H1 (cell line): ENCODE data around the gene SPECC1. TPM values are rescaled to one million over a fixed set of nuclear protein-coding genes. Genes with fewer than 3 reads are reported as not detected.
A peak's percentile ranks its signal among the peaks of the same experiment; 100 is the strongest.

ENCODE experiments used
- CTCF ChIA-PET: fragments of 300-600 bp; sonication (Branson Sonifier 250); formaldehyde crosslinking; loops from one replicate; lab custom pipeline; 2021; ENCODE audit not compliant: partially characterized antibody; lab: Charles Lee
- POLR2A ChIA-PET: fragments of 300-600 bp; sonication (Branson Sonifier 250); formaldehyde crosslinking; loops from one replicate; lab custom pipeline; 2021; ENCODE audit warnings: inconsistent platforms; ENCODE audit not compliant: partially characterized antibody; lab: Charles Lee
- DNase-seq, 2 experiments: peaks; one replicate each; pipeline versions ENCODE4 v3.0.0 to v3.0.0-alpha.2; 2010 to 2022; ENCODE audit warnings: low spot score in 2 of 2, low read depth in 1 of 2, mixed read lengths in 1 of 2
- FAIRE-seq: peaks from 2 replicates; lab custom pipeline; 2011; peaks lifted over from hg19 to GRCh38; lab: Jason Lieb, UNC
- H2AFZ ChIP-seq: 2 replicates; pipeline ENCODE4 v1.8.1; 2012; ENCODE audit warnings: low read length, inconsistent platforms
- H2AK5ac ChIP-seq: 2 replicates; pipeline ENCODE4 v1.6.1; 2013; ENCODE audit warnings: low read depth, low read length
- H2BK120ac ChIP-seq: replicated peaks from 2 replicates; pipeline ENCODE3; 2013; ENCODE audit warnings: low read depth, low read length, inconsistent platforms
- H2BK12ac ChIP-seq: 2 replicates; pipeline ENCODE4 v1.6.1; 2013; ENCODE audit warnings: low read depth, low read length
- H2BK15ac ChIP-seq: 2 replicates; pipeline ENCODE4 v1.6.1; 2013; ENCODE audit warnings: low read length
- H2BK20ac ChIP-seq: 2 replicates; pipeline ENCODE4 v1.6.1; 2013; ENCODE audit warnings: low read length
- H2BK5ac ChIP-seq: 2 replicates; pipeline ENCODE4 v1.6.1; 2013; ENCODE audit warnings: low read depth, low read length
- H3K14ac ChIP-seq: 2 replicates; pipeline ENCODE4 v1.6.1; 2013; ENCODE audit warnings: inconsistent platforms; ENCODE audit not compliant: insufficient read length
- H3K18ac ChIP-seq: 2 replicates; pipeline ENCODE4 v1.6.1; 2013; ENCODE audit warnings: low read length; ENCODE audit errors: extremely low read depth
- H3K23ac ChIP-seq: 2 replicates; pipeline ENCODE4 v1.6.1; 2013; ENCODE audit warnings: inconsistent platforms; ENCODE audit not compliant: insufficient read length
- H3K23me2 ChIP-seq: 2 replicates; pipeline ENCODE4 v1.6.1; 2013; ENCODE audit warnings: low read depth, low read length
- H3K27ac ChIP-seq: 2 replicates; pipeline ENCODE4 v1.6.1; 2011; ENCODE audit warnings: low read depth, low read length, inconsistent platforms
- H3K27me3 ChIP-seq, 4 experiments: replicated peaks in 1 of 4; 1 replicate in 1 of 4; 2 replicates in 3 of 4; pipeline versions ENCODE4 v1.6.1 to v1.8.1; 2011 to 2013; ENCODE audit warnings: low read length in 3 of 4, mild to moderate bottlenecking in 3 of 4, inconsistent platforms in 2 of 4, mixed read lengths in 2 of 4, moderate library complexity in 1 of 4; ENCODE audit not compliant: control insufficient read depth in 3 of 4, insufficient read depth in 3 of 4; ENCODE audit errors: extremely low read depth in 1 of 4
- H3K36me3 ChIP-seq, 4 experiments: 2 replicates each; pipeline versions ENCODE4 v1.6.1 to v1.8.1; 2011 to 2013; ENCODE audit warnings: mild to moderate bottlenecking in 4 of 4, low read length in 3 of 4, moderate library complexity in 2 of 4, control low read depth in 1 of 4, inconsistent platforms in 1 of 4; ENCODE audit not compliant: insufficient read depth in 4 of 4, control insufficient read depth in 2 of 4
- H3K4ac ChIP-seq: replicated peaks from 2 replicates; pipeline ENCODE3; 2013; ENCODE audit warnings: low read length, low read depth, mixed read lengths, inconsistent platforms; ENCODE audit not compliant: insufficient read length
- H3K4me1 ChIP-seq, 4 experiments: replicated peaks in 1 of 4; 1 replicate in 1 of 4; 2 replicates in 3 of 4; pipeline versions ENCODE4 v1.6.1 to v1.8.1; 2011 to 2013; ENCODE audit warnings: low read length in 3 of 4, inconsistent platforms in 2 of 4, mixed read lengths in 1 of 4; ENCODE audit not compliant: insufficient read depth in 4 of 4, control insufficient read depth in 3 of 4
- H3K4me2 ChIP-seq, 2 experiments: 2 replicates each; pipeline versions ENCODE4 v1.6.1 to v1.8.1; 2011 to 2013; ENCODE audit warnings: low read depth in 2 of 2, low read length in 2 of 2, control low read depth in 1 of 2, inconsistent platforms in 1 of 2, mild to moderate bottlenecking in 1 of 2; ENCODE audit not compliant: insufficient read depth in 1 of 2
- H3K4me3 ChIP-seq, 4 experiments: fragments of 200-600, 300-600 bp in 1 of 4; sonication (generic), shearing (Covaris generic), sonication (Bioruptor Twin) in 1 of 4; 2 replicates each; pipeline versions ENCODE4 v1.5.1 to v1.8.1; 2011 to 2016; ENCODE audit warnings: low read length in 4 of 4, low read depth in 3 of 4, control low read depth in 2 of 4, inconsistent platforms in 2 of 4, mild to moderate bottlenecking in 2 of 4, mixed read lengths in 1 of 4, moderate library complexity in 1 of 4; ENCODE audit not compliant: insufficient read depth in 2 of 4; ENCODE audit errors: extremely low read depth in 1 of 4
- H3K56ac ChIP-seq: replicated peaks from 2 replicates; pipeline ENCODE3; 2013; ENCODE audit warnings: low read depth, mild to moderate bottlenecking, mixed read lengths, low read length, inconsistent platforms; ENCODE audit not compliant: insufficient read length
- H3K79me1 ChIP-seq: 2 replicates; pipeline ENCODE4 v1.6.1; 2013; ENCODE audit warnings: low read depth, low read length, control low read depth
- H3K79me2 ChIP-seq, 2 experiments: 2 replicates each; pipeline versions ENCODE4 v1.6.1 to v1.8.1; 2012 to 2013; ENCODE audit warnings: low read length in 2 of 2, mild to moderate bottlenecking in 2 of 2, inconsistent platforms in 1 of 2; ENCODE audit not compliant: insufficient read depth in 2 of 2, control insufficient read depth in 1 of 2
- H3K9ac ChIP-seq, 4 experiments: replicated peaks in 1 of 4; 1 replicate in 1 of 4; 2 replicates in 3 of 4; pipeline versions ENCODE4 v1.6.1 to v1.8.1; 2011 to 2013; ENCODE audit warnings: low read depth in 3 of 4, low read length in 3 of 4, control low read depth in 2 of 4, mild to moderate bottlenecking in 2 of 4, moderate library complexity in 2 of 4, inconsistent platforms in 1 of 4; ENCODE audit errors: extremely low read depth in 1 of 4
- H3K9me3 ChIP-seq, 2 experiments: 2 replicates each; pipeline versions ENCODE4 v1.6.1 to v1.8.1; 2012 to 2013; ENCODE audit warnings: mild to moderate bottlenecking in 2 of 2, moderate library complexity in 2 of 2, control low read depth in 1 of 2, inconsistent platforms in 1 of 2, low read depth in 1 of 2, low read length in 1 of 2, mixed read lengths in 1 of 2; ENCODE audit not compliant: insufficient read depth in 2 of 2
- H4K20me1 ChIP-seq, 2 experiments: replicated peaks in 1 of 2; 2 replicates each; pipeline versions ENCODE3 to v1.8.1; 2011 to 2013; ENCODE audit warnings: inconsistent platforms in 2 of 2, low read length in 2 of 2, mild to moderate bottlenecking in 1 of 2; ENCODE audit not compliant: insufficient read depth in 2 of 2, control insufficient read depth in 1 of 2
- H4K5ac ChIP-seq: 2 replicates; pipeline ENCODE4 v1.6.1; 2013; ENCODE audit warnings: low read length, low read depth, mixed read lengths, inconsistent platforms; ENCODE audit not compliant: insufficient read length
- H4K8ac ChIP-seq: 2 replicates; pipeline ENCODE4 v1.8.0; 2013; ENCODE audit warnings: mild to moderate bottlenecking, moderate library complexity, low read length, inconsistent platforms; ENCODE audit not compliant: insufficient read depth; ENCODE audit errors: extremely low read depth
- H4K91ac ChIP-seq: replicated peaks from 2 replicates; pipeline ENCODE3; 2013; ENCODE audit warnings: low read length, mixed read lengths, inconsistent platforms; ENCODE audit not compliant: insufficient read length
- CEBPB ChIP-seq: IDR thresholded peaks from 2 replicates; pipeline ENCODE4 v1.6.1; 2012; ENCODE audit warnings: low read depth, low read length
- CTCF ChIP-seq, 3 experiments: IDR thresholded peaks; 1 replicate in 2 of 3; 2 replicates in 1 of 3; pipeline versions ENCODE4 v1.5.1 to v1.6.1; 2011; ENCODE audit warnings: low read length in 3 of 3, mild to moderate bottlenecking in 3 of 3, inconsistent platforms in 2 of 3, low read depth in 1 of 3, moderate library complexity in 1 of 3; ENCODE audit not compliant: insufficient read depth in 1 of 3; ENCODE audit errors: control extremely low read depth in 1 of 3
- EP300 ChIP-seq, 2 experiments: IDR thresholded peaks; 1 replicate in 1 of 2; 2 replicates in 1 of 2; pipeline ENCODE4 v1.6.1; 2011 to 2012; ENCODE audit warnings: low read depth in 2 of 2, low read length in 2 of 2, mild to moderate bottlenecking in 2 of 2, borderline replicate concordance in 1 of 2, inconsistent platforms in 1 of 2, moderate library complexity in 1 of 2
- JUN ChIP-seq: IDR thresholded peaks from 2 replicates; pipeline ENCODE4 v1.6.1; 2011; ENCODE audit warnings: low read depth, mild to moderate bottlenecking, improper control_type of control experiment, low read length
- NRF1 ChIP-seq: IDR thresholded peaks from 2 replicates; pipeline ENCODE4 v1.6.1; 2011; ENCODE audit warnings: mild to moderate bottlenecking, low read depth, low read length, improper control_type of control experiment
- POLR2A ChIP-seq, 2 experiments: IDR thresholded peaks; 1 replicate in 1 of 2; 2 replicates in 1 of 2; pipeline ENCODE4 v1.6.1; 2011; ENCODE audit warnings: low read depth in 2 of 2, low read length in 2 of 2, mild to moderate bottlenecking in 2 of 2; ENCODE audit errors: control extremely low read depth in 1 of 2
- POU5F1 ChIP-seq: IDR thresholded peaks from 2 replicates; pipeline ENCODE4 v1.6.1; 2011; ENCODE audit warnings: low read depth, mild to moderate bottlenecking, low read length, moderate library complexity
- RBBP5 ChIP-seq: IDR thresholded peaks from 2 replicates; pipeline ENCODE4 v1.7.1; 2012; ENCODE audit warnings: low read depth, mild to moderate bottlenecking, inconsistent platforms, low read length, moderate library complexity, borderline replicate concordance
- TCF12 ChIP-seq: IDR thresholded peaks from 2 replicates; pipeline ENCODE4 v1.6.1; 2011; ENCODE audit warnings: low read depth, mild to moderate bottlenecking, low read length
- ZNF274 ChIP-seq: IDR thresholded peaks from 2 replicates; pipeline ENCODE4 v1.7.0; 2012; ENCODE audit warnings: low read length, borderline replicate concordance; ENCODE audit errors: extremely low read depth
- WGBS, 2 experiments: shearing (Covaris generic) in 1 of 2; methylation state at CpG; one replicate each; pipeline versions ENCODE4 v1.1.6 to v1.1.7; 2013 to 2015; ENCODE audit warnings: low lambda C conversion rate in 2 of 2, mixed read lengths in 2 of 2, inconsistent platforms in 1 of 2, low coverage in 1 of 2, missing lambda C conversion rate in 1 of 2; ENCODE audit not compliant: insufficient replicate concordance in 2 of 2, insufficient coverage in 1 of 2, insufficient read length in 1 of 2; ENCODE audit errors: extremely low coverage in 1 of 2, missing lambda C conversion rate in 1 of 2; 5-methylcytosine and 5-hydroxymethylcytosine counted together
- polyA plus RNA-seq, 7 experiments: library from polyadenylated mRNA; depleted of rRNA in 3 of 7; stranded (reverse) in 5 of 7; unstranded in 2 of 7; fragments of >200 nt in 5 of 7; fragments of 200-250 nt in 2 of 7; gene quantifications; 1 replicate in 5 of 7; 2 replicates in 1 of 7; 4 replicates in 1 of 7; pipeline versions ENCODE4 v1.2.1 to v1.2.3, GENCODE V29; 2011 to 2013; ENCODE audit warnings: missing spikeins in 2 of 7, mixed read lengths in 2 of 7
- total RNA-seq: library from RNA; stranded (reverse); fragmentation: NEBNext Ultra II Directional; extraction: Animal tissue kit (Norgen Biotek cat#: 25700); gene quantifications from 2 replicates; pipeline ENCODE4 v1.2.1, GENCODE V29; 2021

SPECC1 gene
- total and polyA plus RNA-seq, 2 of the 8 experiments (the other 6 are each of a cell fraction or from before 2014, with no cell fraction given): 35.8 to 87.9 TPM

- Histone ChIP-seq H3K18ac (no peak overlapping the region), H2AFZ (no peak overlapping the region), H3K4me2 (peak overlapping the region in 1 of 2 experiments; percentile 94; a peak in 1 of 4 replicates), H4K8ac (no peak overlapping the region), H4K91ac (no peak overlapping the region), H3K27me3 (no peaks in the 10 kb centered on the region; a peak in 1 of 7 replicates), H2BK20ac (peak overlapping the region; percentile 2; the same call in 1 of the 2 replicates), H3K79me1 (peaks cover 9% of the 10 kb centered on the region; the same call in 1 of the 2 replicates), H2BK5ac (no peak overlapping the region), H2BK15ac (peak overlapping the region; percentile 77), H3K23me2 (peaks cover 4% of the 10 kb centered on the region; the same call in 1 of the 2 replicates), H3K4me3 (no peak overlapping the region), H3K9me3 (no peaks in the 10 kb centered on the region), H3K36me3 (0 out of 8 replicates have a peak, but pooled peaks cover 0 to 2% (median 0%) of the 10 kb centered on the region in 4 experiments), H3K9ac (no peak overlapping the region), H3K27ac (no peak overlapping the region), H3K4me1 (peaks cover 0 to 16% (median 5%) of the 10 kb centered on the region in 4 experiments; a peak in 5 of 7 replicates), H3K79me2 (peaks cover 10 to 29% of the 10 kb centered on the region in 2 experiments), H2BK12ac (peak overlapping the region; percentile 62; the same call in 1 of the 2 replicates), H3K56ac (no peak overlapping the region), H2BK120ac (no peak overlapping the region), H4K5ac (no peak overlapping the region), H3K14ac (no peak overlapping the region), H3K23ac (no peak overlapping the region), H2AK5ac (peak overlapping the region; percentile 44; the same call in 1 of the 2 replicates), H3K4ac (no peak overlapping the region), H4K20me1 (peaks cover 13 to 16% of the 10 kb centered on the region in 2 experiments)
- ChIA-PET CTCF (no interaction called here), POLR2A (interaction anchor here (2.0 kb wide), 2 partner anchors 8 to 36 kb away, joined by 4 to 6 read pairs; no protein-coding TSS in a partner anchor)
- 91% methylated on average over 11 of the region's 11 CpGs; no CpG with 5 or more reads in 1 of the 2 experiments for WGBS, 2 experiments
- FAIRE-seq (no peak), DNase-seq (no peak)
- TF ChIP-seq RBBP5: no peak
- no peak for TF ChIP-seq JUN
- TF ChIP-seq NRF1: no peak
- TF ChIP-seq POLR2A (IDR thresholded peaks at IDR 0.05; ENCODE audit: control extremely low read depth in 1 of 2, low read depth in 2 of 2, low read length in 2 of 2): no peak
- TF ChIP-seq POU5F1: no peak
- no peak for TF ChIP-seq EP300 (IDR thresholded peaks at IDR 0.05; ENCODE audit: borderline replicate concordance in 1 of 2, low read depth in 2 of 2, low read length in 2 of 2)
- TF ChIP-seq CEBPB: no peak
- no peak for TF ChIP-seq ZNF274
- no peak for TF ChIP-seq CTCF (IDR thresholded peaks at IDR 0.05; ENCODE audit: control extremely low read depth in 1 of 3, insufficient read depth in 1 of 3, low read depth in 1 of 3, low read length in 3 of 3)
- no peak for TF ChIP-seq TCF12
Observed at GRCh38 chr17:20154286-20155000, 145.3 kb downstream of the SPECC1 start.
